Activated T-cell treated with anti-CD3 and anti-CD28 coated beads for 48 hours (primary cell): ENCODE data around the gene ADGRV1.

ENCODE experiments used
- DNase-seq: peaks from one replicate; pipeline ENCODE4 v3.0.0-alpha.2; 2020; ENCODE audit warnings: low read depth

The ADGRV1 gene

DNA sequence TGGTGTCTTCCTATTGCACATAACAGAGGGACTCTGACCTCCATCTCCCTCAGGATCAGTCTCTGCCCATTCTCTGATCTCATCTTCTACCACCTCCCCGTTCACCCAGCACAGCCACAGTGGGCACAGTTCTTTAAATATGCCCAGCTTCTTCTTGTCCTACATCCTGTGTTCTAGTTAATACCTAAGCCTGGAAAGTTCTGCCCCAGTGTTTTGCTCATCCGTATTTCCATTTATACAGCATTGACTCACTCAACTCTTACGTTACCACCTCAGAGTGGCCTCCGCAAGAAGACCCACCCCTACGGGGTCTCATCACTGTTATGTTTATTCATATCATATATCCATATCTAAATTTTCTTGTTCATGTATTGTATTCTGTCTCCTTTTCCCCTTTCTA, 315.5 kb downstream of the ADGRV1 start:
- no peak for DNase-seq

- no peak for DNase-seq
Observed at GRCh38 chr5:90875456-90875855, 316.9 kb downstream of the ADGRV1 start.

- no peak for DNase-seq
Observed at GRCh38 chr5:90876366-90876765, 317.8 kb downstream of the ADGRV1 start.

DNA sequence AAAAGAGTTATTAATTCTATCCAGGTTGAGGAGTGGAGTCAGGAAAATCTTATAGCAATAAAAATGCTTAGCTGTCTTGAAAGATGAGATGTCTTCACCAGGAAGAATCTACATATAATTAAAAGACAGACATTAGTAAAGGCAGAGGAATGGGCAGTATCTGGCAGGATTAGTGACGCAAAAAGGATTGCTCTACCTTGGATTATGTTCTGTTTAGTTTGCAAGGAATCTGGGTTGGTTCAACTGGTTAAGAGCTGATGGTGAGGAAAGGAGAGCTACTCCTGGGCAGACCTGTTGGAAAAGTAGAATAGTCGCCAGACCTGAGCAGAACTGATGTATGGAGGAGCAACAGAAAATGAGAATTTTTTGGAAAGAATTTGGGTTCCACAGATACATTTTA, 318.5 kb downstream of the ADGRV1 start:
- no peak for DNase-seq

GRCh38 chr5:90878081-90878480, 319.5 kb downstream of the ADGRV1 start:
- DNase-seq, result no peak

DNA sequence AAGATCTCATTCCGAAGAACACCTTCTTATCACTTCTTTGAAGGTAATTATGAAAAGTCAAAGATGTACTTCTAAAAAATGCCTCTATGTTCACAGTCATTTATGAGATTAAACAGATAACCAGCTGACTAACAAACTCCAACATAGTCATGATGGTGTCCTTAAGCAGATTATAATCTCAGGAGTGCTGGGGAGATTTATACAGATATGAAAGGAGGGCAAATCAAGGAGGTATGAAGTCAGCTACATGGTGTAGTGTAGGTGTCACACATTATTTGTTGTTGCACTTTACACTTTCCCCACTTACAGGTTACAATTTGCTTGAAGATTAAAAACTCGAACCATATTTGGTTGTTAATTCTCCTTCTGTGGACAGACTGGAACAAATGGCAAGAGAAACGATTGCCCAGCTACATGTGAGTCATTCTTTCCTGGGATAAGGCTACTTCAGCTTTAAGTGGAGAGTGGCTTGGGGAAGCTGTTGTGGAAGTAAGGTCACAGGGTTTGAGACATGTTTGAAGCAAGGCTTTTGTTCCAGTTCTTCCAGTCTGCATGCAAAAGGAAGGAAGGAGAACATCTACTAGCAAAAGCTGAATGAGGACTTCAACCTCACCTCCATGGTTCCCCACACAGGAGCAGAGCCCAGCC, 320.1 kb downstream of the ADGRV1 start:
- DNase-seq, result no peak

DNA sequence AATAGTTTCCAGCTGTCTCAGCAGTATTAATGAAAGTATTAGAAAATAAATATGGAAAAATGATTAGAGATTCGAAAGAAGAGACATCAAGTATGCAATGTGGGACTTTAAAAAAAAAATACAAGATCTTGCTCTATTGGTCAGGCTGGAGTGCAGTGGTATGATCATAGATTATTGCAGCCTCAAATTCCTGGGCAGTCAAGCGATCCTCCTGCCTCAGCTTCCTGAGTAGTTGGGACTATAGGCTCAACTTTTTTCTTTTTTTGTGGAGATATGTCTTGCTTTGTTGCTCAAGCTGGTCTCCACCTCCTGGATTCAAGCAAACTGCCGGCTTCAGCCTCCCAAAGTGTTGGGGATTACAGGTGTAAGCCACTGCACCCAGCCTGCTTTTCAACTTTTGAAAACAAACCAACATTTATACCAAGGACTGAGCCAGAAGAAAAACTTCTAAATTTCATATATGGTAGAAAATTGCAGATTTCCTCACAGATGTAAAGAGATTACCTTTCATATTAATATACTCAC, 323.1 kb downstream of the ADGRV1 start:
- DNase-seq, result no peak

DNA sequence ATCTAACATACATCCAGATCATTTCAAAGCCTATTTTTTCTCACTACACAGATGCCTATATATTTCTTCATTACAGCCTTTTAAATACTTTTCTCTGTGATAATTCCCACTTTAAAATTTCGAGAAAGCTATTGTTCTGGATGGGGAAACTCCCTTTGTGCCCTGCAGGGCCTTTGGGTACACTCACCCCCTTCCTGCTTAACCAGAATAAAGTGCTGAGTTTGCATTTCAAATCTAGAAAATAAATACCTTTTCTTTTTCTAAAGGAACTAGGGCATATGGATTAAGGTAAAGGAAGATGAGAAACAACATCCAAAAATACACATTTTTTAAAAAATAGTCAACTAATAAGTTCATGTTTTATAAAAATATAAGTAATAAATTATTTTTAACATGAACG, 323.9 kb downstream of the ADGRV1 start:
- no peak for DNase-seq

GRCh38 chr5:90885180-90885868, 326.7 kb downstream of the ADGRV1 start:
- no peak for DNase-seq

GRCh38 chr5:90886381-90886780, 327.8 kb downstream of the ADGRV1 start:
- DNase-seq, result no peak

DNA sequence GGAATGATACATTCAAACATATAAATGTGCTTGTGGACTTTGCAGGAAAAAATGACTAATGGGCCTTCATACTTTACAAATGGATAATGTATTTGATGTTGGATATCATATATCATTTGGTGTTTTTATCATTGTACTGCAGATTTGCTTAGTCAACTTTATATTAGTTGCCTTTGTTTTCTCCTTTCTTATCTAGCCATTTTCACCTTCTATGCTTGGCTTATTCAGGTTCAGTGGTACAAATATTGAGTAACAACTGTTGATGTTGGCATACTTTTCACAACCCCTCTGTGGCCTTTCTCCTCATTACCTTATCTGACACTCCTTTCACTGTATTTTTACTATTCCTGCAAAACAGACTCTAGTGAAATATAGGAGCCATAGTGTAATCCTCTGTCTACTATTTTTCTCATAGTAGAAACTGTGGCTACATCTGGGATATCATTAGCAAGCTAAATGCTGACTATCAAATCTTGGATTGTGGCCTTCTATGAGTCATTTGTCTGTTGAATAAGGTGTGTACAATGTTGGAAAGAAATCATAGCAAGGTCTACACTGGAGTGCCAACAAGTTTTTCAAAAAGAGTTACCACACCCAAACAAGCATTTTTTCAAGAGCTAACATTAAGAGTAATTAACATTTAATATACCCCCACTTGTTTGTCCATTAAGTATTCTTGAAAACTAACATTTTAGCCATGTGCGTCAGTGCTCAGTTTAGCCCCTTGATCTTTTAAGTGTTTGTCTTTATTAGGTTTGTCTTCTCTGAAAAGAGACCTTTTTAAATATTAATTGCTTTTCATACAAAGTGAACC, 330.1 kb downstream of the ADGRV1 start:
- DNase-seq, result no peak

DNA sequence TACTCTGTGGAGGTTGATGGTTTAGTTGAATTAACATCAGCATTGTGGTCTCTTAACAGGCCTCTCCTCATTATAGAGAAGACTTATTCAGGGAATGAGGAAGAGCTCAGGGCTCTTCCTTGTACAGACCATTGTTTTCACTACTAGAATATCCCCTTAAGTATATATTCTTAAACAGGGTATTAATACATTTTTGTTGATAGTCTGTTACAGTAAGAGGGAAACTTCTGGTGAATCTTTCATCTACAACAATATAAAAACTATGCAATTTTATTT, 330.7 kb downstream of the ADGRV1 start:
- DNase-seq, result no peak

- DNase-seq, result no peak
Observed at GRCh38 chr5:90890180-90890579, 331.6 kb downstream of the ADGRV1 start.

DNA sequence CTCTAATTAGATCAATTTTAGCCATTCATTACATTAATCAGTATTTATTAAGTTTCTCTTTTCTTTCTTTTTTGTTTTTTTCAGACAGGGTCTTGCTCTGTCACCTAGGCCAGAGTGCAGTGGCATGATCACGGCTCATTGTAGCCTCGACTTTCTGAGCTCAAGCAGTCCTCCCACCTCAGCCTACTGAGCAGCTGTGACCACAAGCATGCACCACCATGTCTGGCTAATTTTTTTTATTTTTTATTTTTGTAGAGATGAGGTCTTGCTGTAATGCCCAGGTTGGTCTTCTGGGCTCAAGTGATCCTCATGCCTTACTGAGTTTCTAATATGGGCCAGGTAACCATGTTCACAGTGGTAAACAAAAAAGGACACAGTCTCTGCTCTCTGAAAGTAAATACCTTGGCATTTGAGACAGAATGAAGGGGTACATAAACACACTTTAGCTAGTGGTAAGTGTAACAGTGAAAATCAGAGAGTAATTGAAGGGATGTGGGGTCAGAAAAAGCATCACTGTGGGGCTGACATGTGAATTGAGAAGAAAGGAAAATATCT, 336.3 kb downstream of the ADGRV1 start:
- DNase-seq, result no peak

DNA sequence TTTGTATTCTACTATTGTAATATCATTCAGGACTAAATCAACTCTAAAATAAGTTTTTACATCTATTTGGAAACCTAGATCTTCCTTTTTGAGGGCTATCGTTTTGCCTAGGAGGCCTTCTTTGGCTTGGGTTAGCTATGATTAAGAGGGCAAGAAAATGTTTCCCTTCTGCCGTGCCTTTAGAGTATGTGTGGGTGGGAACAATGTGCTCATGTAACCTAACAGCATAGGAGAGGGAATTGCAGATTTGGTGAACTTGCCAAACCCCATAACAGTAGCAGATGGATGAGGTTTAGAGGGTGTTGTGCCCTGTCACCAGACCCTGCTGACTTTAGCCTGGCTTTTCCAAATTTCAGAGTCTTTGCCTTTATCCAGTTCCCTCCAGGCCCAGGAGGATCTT, 339.0 kb downstream of the ADGRV1 start:
- no peak for DNase-seq

DNA sequence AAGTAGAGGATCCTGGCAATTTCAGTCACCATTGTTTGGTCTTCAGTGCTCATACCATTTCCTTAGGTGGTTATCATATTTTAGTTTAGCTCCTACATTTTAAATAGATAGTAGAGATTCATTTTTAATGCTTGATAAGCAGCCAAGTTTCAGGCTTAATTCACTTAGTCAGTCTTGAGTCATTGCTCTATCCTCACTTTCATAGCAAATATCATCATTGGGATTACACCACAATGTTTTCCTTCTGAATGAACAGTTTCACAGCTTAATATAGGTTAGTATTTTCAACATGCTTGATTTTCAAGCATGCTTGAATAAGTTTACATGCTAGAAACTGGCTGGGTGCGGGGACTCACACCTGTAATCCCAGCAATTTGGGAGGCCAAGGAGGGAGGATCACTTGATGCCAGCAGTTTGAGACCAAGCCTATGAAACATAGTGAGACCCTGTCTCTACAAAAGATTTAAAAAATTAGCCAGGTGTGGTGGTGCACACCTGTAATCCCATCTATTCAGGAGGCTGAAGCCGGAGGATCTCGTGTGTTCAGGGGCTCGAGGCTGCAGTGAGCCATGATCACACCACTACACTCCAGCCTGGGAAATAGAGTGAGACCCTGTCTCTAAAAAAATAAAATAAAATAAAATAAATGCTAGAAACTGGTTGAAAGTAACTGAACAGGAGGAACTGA, 339.9 kb downstream of the ADGRV1 start:
- no peak for DNase-seq

DNA sequence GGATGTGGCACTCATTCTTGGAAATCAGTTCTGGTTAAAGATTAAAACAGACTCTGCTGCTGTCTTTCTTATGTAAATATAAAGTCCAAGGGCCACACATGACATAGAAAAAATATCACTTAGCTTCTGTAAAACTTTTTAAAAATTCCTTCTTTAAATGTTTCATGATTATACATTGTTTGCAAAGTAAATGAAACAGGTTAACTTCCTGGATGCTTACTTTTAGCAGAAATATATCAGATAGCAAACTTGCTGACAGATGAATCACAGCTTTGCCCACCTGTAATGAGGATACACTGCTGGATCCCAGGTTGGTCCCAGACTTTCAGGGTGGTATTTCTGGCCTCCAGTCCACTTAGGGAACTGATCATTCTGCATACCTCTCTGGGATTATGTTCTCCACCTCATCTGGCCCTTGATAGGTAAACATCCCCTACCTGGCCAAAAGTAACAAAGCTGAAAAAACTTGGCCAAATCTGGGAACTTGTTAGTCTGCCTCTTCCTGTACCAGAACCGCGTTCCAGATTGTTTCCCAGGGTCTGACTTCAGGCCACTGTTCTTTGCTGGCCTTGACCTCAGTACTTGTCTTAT, 340.5 kb downstream of the ADGRV1 start:
- DNase-seq, result no peak

DNA sequence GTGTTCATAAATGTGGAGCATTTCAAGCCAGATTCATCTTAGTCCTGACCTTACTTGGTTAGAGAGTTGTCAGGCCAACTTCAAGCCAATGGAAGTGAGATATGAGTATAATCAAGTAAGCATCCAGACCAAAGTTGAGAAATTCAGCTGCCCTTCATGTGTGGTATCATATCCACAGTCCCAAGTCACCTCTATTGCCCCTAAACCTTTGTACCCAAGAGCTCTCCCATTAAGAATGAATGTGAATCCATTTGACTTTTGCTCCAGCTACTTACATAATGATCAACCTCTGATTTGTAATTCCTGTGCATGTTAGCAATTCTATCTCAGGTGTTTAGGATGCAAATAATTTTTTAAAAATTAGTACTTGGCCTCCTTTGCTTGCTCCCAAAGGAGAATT, 342.7 kb downstream of the ADGRV1 start:
- no peak for DNase-seq

- no peak for DNase-seq
Observed at GRCh38 chr5:90902170-90902569, 343.6 kb downstream of the ADGRV1 start.

DNA sequence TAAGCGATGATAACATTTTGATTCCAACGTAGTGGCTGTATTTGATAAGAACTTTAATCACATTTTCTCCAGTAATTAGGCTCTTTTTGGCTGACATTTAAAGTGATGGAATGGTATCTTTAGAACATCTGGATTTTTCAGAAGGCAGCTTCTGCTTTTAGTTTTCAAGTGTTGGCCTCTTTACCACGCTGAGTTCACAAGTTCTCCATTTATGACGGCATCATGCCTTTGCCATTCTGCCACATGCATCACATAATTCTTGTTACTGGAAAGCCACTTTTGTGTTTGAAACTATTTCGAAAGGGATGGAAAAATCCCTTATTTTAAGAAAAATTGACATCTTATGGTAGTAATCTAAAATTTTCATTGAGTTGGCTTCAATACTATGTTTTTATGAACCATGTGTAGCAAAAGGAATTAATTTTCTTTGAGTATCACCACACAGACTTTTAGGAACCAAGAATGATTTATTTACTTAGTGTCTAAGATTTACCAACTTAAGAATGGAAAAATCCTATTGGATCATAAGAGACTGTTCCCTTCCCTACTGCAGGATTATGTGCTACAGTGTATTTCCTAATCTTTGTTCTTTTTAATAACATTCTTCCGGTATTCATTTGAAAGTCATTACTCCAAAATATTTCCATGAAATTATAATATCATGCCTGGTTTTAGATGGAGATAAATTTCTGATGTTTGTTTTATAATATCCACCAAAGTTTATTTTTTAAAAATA, 344.2 kb downstream of the ADGRV1 start:
- no peak for DNase-seq

DNA sequence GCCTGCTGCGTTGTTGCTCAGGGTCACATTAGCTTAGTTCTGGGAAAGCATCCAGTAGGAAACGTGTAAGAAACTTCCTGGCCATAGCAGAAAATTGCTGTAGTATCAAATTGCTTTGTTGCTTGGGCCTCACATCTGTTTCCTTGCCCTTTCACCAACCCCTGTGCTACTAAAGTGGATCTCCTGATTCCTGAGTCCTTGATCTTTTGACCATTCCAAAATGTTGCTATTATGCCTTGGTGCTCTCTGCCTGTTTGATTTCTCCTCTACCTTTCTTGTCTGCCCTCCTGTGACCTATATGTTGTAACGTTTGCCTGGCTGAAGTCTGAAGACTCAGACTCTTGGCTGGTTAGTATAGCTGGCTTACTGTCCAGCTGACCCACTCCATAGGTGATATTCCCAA, 350.5 kb downstream of the ADGRV1 start:
- no peak for DNase-seq
